Hepatocyte (in vitro differentiated cells): Measurements from ENCODE around the gene SSR1. TPM values are rescaled to one million over a fixed set of nuclear protein-coding genes. Genes with fewer than 3 reads are reported as not detected.
"Not testable (repeated sequence)": the region's sequence is repeated elsewhere in the genome, so short reads cannot be mapped to it uniquely, and the experiment has no call there.

Experiments
- DNase-seq: peaks from one replicate; pipeline ENCODE4 v3.0.0-alpha.2; 2016; ENCODE audit warnings: low spot score
- H2AFZ ChIP-seq: fragments of 200-600 bp; sonication (generic); 2 replicates; pipeline ENCODE4 v1.6.0; 2016; ENCODE audit warnings: antibody characterized with exemption, mild to moderate bottlenecking
- H3K27ac ChIP-seq: fragments of 200-600 bp; sonication (generic); 2 replicates; pipeline ENCODE4 v1.5.1; 2016; ENCODE audit warnings: mild to moderate bottlenecking
- H3K27me3 ChIP-seq: fragments of 200-600 bp; sonication (generic); 2 replicates; pipeline ENCODE4 v1.6.1; 2016
- H3K36me3 ChIP-seq: fragments of 200-600 bp; sonication (generic); replicated peaks from 2 replicates; pipeline ENCODE4 v1.5.1; 2016; ENCODE audit warnings: low read depth; ENCODE audit not compliant: insufficient read depth
- H3K4me1 ChIP-seq: fragments of 200-600 bp; sonication (generic); 2 replicates; pipeline ENCODE4 v1.5.1; 2016; ENCODE audit warnings: mild to moderate bottlenecking, moderate library complexity; ENCODE audit not compliant: insufficient read depth
- H3K4me2 ChIP-seq: fragments of 200-600 bp; sonication (generic); 2 replicates; pipeline ENCODE4 v1.6.0; 2016
- H3K4me3 ChIP-seq: fragments of 200-600 bp; sonication (generic); 2 replicates; pipeline ENCODE4 v1.5.1; 2016; ENCODE audit warnings: mild to moderate bottlenecking
- H3K79me2 ChIP-seq: fragments of 200-600 bp; sonication (generic); 2 replicates; pipeline ENCODE4 v1.6.0; 2017; ENCODE audit warnings: mild to moderate bottlenecking
- H3K9me2 ChIP-seq: fragments of 200-600 bp; sonication (generic); replicated peaks from 2 replicates; pipeline ENCODE4 v1.6.0; 2017; ENCODE audit warnings: mild to moderate bottlenecking; ENCODE audit not compliant: insufficient read depth
- H3K9me3 ChIP-seq: fragments of 200-600 bp; sonication (generic); 2 replicates; pipeline ENCODE4 v1.5.1; 2016; ENCODE audit warnings: low read depth, mild to moderate bottlenecking
- H4K20me1 ChIP-seq: fragments of 200-600 bp; sonication (generic); 2 replicates; pipeline ENCODE4 v1.6.0; 2016; ENCODE audit warnings: mild to moderate bottlenecking; ENCODE audit not compliant: insufficient read depth, poor library complexity, severe bottlenecking
- CTCF ChIP-seq: fragments of 200-600 bp; sonication (generic); IDR thresholded peaks from 2 replicates; pipeline ENCODE4 v1.5.1; 2016; ENCODE audit warnings: antibody characterized with exemption, mild to moderate bottlenecking; ENCODE audit not compliant: poor library complexity
- EZH2 ChIP-seq: fragments of 200-600 bp; sonication (generic); IDR thresholded peaks from 2 replicates; pipeline ENCODE4 v1.6.1; 2016; ENCODE audit warnings: antibody characterized with exemption, mild to moderate bottlenecking, borderline replicate concordance
- EZH2phosphoT487 ChIP-seq: fragments of 200-600 bp; sonication (generic); IDR thresholded peaks from one replicate; pipeline ENCODE4 v1.6.1; 2018; ENCODE audit warnings: antibody characterized with exemption, mild to moderate bottlenecking, low read depth, moderate library complexity; ENCODE audit not compliant: unreplicated experiment, severe bottlenecking
- WGBS: methylation state at CpG from one replicate; pipeline ENCODE4 v1.1.6; 2016; ENCODE audit warnings: low lambda C conversion rate; ENCODE audit errors: missing lambda C conversion rate; 5-methylcytosine and 5-hydroxymethylcytosine counted together
- polyA plus RNA-seq: library from polyadenylated mRNA; unstranded; fragments of >200 nt; fragmentation: Nextera tagmentation; extraction: Ambion mirVana; gene quantifications from 2 replicates; pipeline ENCODE4 v1.2.1, GENCODE V29; 2016
- total RNA-seq: library from RNA; depleted of rRNA; stranded (reverse); fragments of >200 nt; gene quantifications from 2 replicates; pipeline ENCODE4 v1.2.3, GENCODE V29; 2014

SSR1 gene
- total and polyA plus RNA-seq, 2 experiments from 2014 or later: 170 to 195 TPM

- not testable (repeated sequence) for H3K4me2 ChIP-seq, H2AFZ ChIP-seq, H4K20me1 ChIP-seq
Measured at GRCh38 chr6:7339007-7339732, 26.2 kb upstream of the SSR1 start.

GRCh38 chr6:7338031-7338430 is 25.0 kb upstream of the SSR1 start:
- no peak overlapping the region for H3K4me2 ChIP-seq
- no peaks in the 10 kb centered on the region for H3K9me3 ChIP-seq
- no peaks in the 10 kb centered on the region for H3K9me2 ChIP-seq
- WGBS: 95% methylated on average over 2 of the region's 2 CpGs
- no peak for TF ChIP-seq CTCF
- no peak for TF ChIP-seq EZH2phosphoT487
- no peak for TF ChIP-seq EZH2
- no peaks in the 10 kb centered on the region for H3K79me2 ChIP-seq
- DNase-seq: no peak
- no peak overlapping the region for H2AFZ ChIP-seq
- no peak overlapping the region for H3K27ac ChIP-seq
- H3K36me3 ChIP-seq: no peaks in the 10 kb centered on the region
- no peaks in the 10 kb centered on the region for H4K20me1 ChIP-seq
- H3K4me1 ChIP-seq: no peaks in the 10 kb centered on the region
- H3K4me3 ChIP-seq: no peak overlapping the region
- no peaks in the 10 kb centered on the region for H3K27me3 ChIP-seq

More at GRCh38 chr6:7339007-7339732, 26.2 kb upstream of the SSR1 start:
- H3K36me3 ChIP-seq, H3K79me2 ChIP-seq, H3K4me3 ChIP-seq, H3K9me2 ChIP-seq, H3K27me3 ChIP-seq, DNase-seq, H3K9me3 ChIP-seq, H3K4me1 ChIP-seq, H3K27ac ChIP-seq: not testable (repeated sequence)
- peak; percentile 7 for TF ChIP-seq CTCF
- 80% methylated on average over 14 of the region's 14 CpGs for WGBS

GRCh38 chr6:7335519-7335918 is 22.5 kb upstream of the SSR1 start:
- no peak overlapping the region for H3K4me3 ChIP-seq
- no peak overlapping the region for H3K27ac ChIP-seq
- no peaks in the 10 kb centered on the region for H3K27me3 ChIP-seq
- no peaks in the 10 kb centered on the region for H3K9me3 ChIP-seq
- H3K79me2 ChIP-seq: no peaks in the 10 kb centered on the region
- no peak for TF ChIP-seq EZH2
- H3K4me1 ChIP-seq: no peaks in the 10 kb centered on the region
- 85% methylated on average over 3 of the region's 3 CpGs for WGBS
- DNase-seq: no peak
- H3K9me2 ChIP-seq: no peaks in the 10 kb centered on the region
- no peak overlapping the region for H3K4me2 ChIP-seq
- H4K20me1 ChIP-seq: no peaks in the 10 kb centered on the region
- no peaks in the 10 kb centered on the region for H3K36me3 ChIP-seq
- H2AFZ ChIP-seq: no peak overlapping the region

- no peaks in the 10 kb centered on the region for H3K4me1 ChIP-seq
- H4K20me1 ChIP-seq: no peaks in the 10 kb centered on the region
- WGBS: 92% methylated on average over 3 of the region's 3 CpGs
- no peaks in the 10 kb centered on the region for H3K9me3 ChIP-seq
- no peak overlapping the region for H3K4me3 ChIP-seq
- H3K36me3 ChIP-seq: no peaks in the 10 kb centered on the region
- no peaks in the 10 kb centered on the region for H3K9me2 ChIP-seq
- H2AFZ ChIP-seq: no peak overlapping the region
- H3K4me2 ChIP-seq: no peak overlapping the region
- TF ChIP-seq EZH2: no peak
- TF ChIP-seq EZH2phosphoT487: no peak
- TF ChIP-seq CTCF: no peak
- no peaks in the 10 kb centered on the region for H3K79me2 ChIP-seq
- DNase-seq: no peak
- H3K27me3 ChIP-seq: no peaks in the 10 kb centered on the region
- H3K27ac ChIP-seq: no peak overlapping the region
Measured at GRCh38 chr6:7334685-7335084, 21.7 kb upstream of the SSR1 start.
